IMR-90 (cell line): Measurements from ENCODE around the gene LYPD6B. TPM values are rescaled to one million over a fixed set of nuclear protein-coding genes. Genes with fewer than 3 reads are reported as not detected.

Experiments
- ATAC-seq: fragments of 200-7000 bp; cut with Tn5 transposase; 2 replicates; pipeline ENCODE4 v1.9.1; 2020; ENCODE audit warnings: low read depth, mild to moderate bottlenecking, moderate library complexity
- BruUV-seq: library from RNA; stranded (reverse); fragments of 400-500 nt; replicated peaks from 2 replicates; lab custom pipeline; 2021; lab: Mats Ljungman, UMichigan
- CTCF ChIA-PET: fragments of 300-600 bp; formaldehyde crosslinking; extraction: SDS; loops from one replicate; lab custom pipeline; 2021; ENCODE audit warnings: antibody characterized with exemption; lab: Yijun Ruan, JAX
- POLR2A ChIA-PET: fragments of 300-600 bp; sonication (Branson Sonifier 250); formaldehyde crosslinking; loops from one replicate; lab custom pipeline; 2022; ENCODE audit warnings: antibody characterized with exemption; ENCODE audit not compliant: unreplicated experiment; lab: Charles Lee
- DNase-seq: peaks from one replicate; pipeline ENCODE4 v3.0.0; 2013
- H2AFZ ChIP-seq: replicated peaks from 2 replicates; pipeline ENCODE3; 2013; ENCODE audit warnings: low read length, mild to moderate bottlenecking; ENCODE audit not compliant: poor library complexity
- H2AK5ac ChIP-seq: 2 replicates; pipeline ENCODE4 v1.6.1; 2013; ENCODE audit warnings: low read depth, low read length, inconsistent platforms
- H2AK9ac ChIP-seq: replicated peaks from 2 replicates; pipeline ENCODE3; 2013; ENCODE audit warnings: mild to moderate bottlenecking, low read depth, low read length, moderate library complexity; ENCODE audit not compliant: poor library complexity
- H2BK120ac ChIP-seq: 2 replicates; pipeline ENCODE4 v1.6.1; 2013; ENCODE audit warnings: low read depth, low read length, inconsistent platforms
- H2BK15ac ChIP-seq: 3 replicates; pipeline ENCODE4 v1.6.1; 2013; ENCODE audit warnings: low read depth, low read length, inconsistent platforms
- H2BK20ac ChIP-seq: 2 replicates; pipeline ENCODE4 v1.6.1; 2013; ENCODE audit warnings: low read depth, mild to moderate bottlenecking, inconsistent platforms, low read length, moderate library complexity
- H2BK5ac ChIP-seq: 2 replicates; pipeline ENCODE4 v1.6.1; 2013; ENCODE audit warnings: mild to moderate bottlenecking, low read depth, low read length, inconsistent platforms; ENCODE audit not compliant: poor library complexity, severe bottlenecking
- H3K14ac ChIP-seq: replicated peaks from 2 replicates; pipeline ENCODE4 v1.6.1; 2013; ENCODE audit warnings: low read depth, low read length, inconsistent platforms
- H3K18ac ChIP-seq: 2 replicates; pipeline ENCODE4 v1.6.1; 2013; ENCODE audit warnings: low read depth, low read length, control low read depth
- H3K23ac ChIP-seq: 2 replicates; pipeline ENCODE4 v1.6.1; 2013; ENCODE audit warnings: low read depth, low read length, inconsistent platforms
- H3K27ac ChIP-seq: 2 replicates; pipeline ENCODE4 v1.5.1; 2013; ENCODE audit warnings: mild to moderate bottlenecking, control low read depth, low read length; ENCODE audit not compliant: insufficient read depth
- H3K27me3 ChIP-seq: 2 replicates; pipeline ENCODE4 v1.6.1; 2013; ENCODE audit warnings: low read length; ENCODE audit not compliant: control insufficient read depth, insufficient read depth
- H3K36me3 ChIP-seq: 2 replicates; pipeline ENCODE4 v1.6.1; 2013; ENCODE audit warnings: low read length, mixed read lengths; ENCODE audit not compliant: control insufficient read depth, insufficient read depth
- H3K4ac ChIP-seq: 2 replicates; pipeline ENCODE4 v1.6.1; 2013; ENCODE audit warnings: low read depth, low read length, inconsistent platforms
- H3K4me1 ChIP-seq: 2 replicates; pipeline ENCODE4 v1.6.1; 2013; ENCODE audit warnings: low read length, mixed read lengths; ENCODE audit not compliant: control insufficient read depth, insufficient read depth
- H3K4me2 ChIP-seq: 2 replicates; pipeline ENCODE4 v1.6.1; 2013; ENCODE audit warnings: low read depth, mild to moderate bottlenecking, control low read depth, low read length, moderate library complexity
- H3K4me3 ChIP-seq: 2 replicates; pipeline ENCODE4 v1.5.1; 2013; ENCODE audit warnings: low read depth, mild to moderate bottlenecking, control low read depth, low read length, moderate library complexity; ENCODE audit not compliant: insufficient read depth
- H3K56ac ChIP-seq: 2 replicates; pipeline ENCODE4 v1.6.1; 2013; ENCODE audit warnings: low read length, inconsistent platforms; ENCODE audit not compliant: insufficient read depth; ENCODE audit errors: extremely low read depth
- H3K79me1 ChIP-seq, 2 experiments: 2 replicates each; pipeline ENCODE4 v1.6.1; 2013; ENCODE audit warnings: low read length in 2 of 2, inconsistent platforms in 1 of 2, low read depth in 1 of 2
- H3K9ac ChIP-seq: 2 replicates; pipeline ENCODE4 v1.6.1; 2013; ENCODE audit warnings: low read depth, low read length, control low read depth
- H3K9me1 ChIP-seq: 2 replicates; pipeline ENCODE4 v1.6.1; 2013; ENCODE audit warnings: low read length, inconsistent platforms; ENCODE audit not compliant: insufficient read depth
- H3K9me3 ChIP-seq: 2 replicates; pipeline ENCODE4 v1.6.1; 2013; ENCODE audit warnings: low read length; ENCODE audit not compliant: control insufficient read depth, insufficient read depth
- H4K20me1 ChIP-seq: 2 replicates; pipeline ENCODE4 v1.6.1; 2013; ENCODE audit warnings: low read length, inconsistent platforms; ENCODE audit not compliant: insufficient read depth
- H4K5ac ChIP-seq: 2 replicates; pipeline ENCODE4 v1.6.1; 2013; ENCODE audit warnings: mild to moderate bottlenecking, low read depth, low read length, control low read depth
- H4K8ac ChIP-seq, 2 experiments: 2 replicates each; pipeline ENCODE4 v1.6.1; 2013; ENCODE audit warnings: low read depth in 2 of 2, low read length in 2 of 2, control low read depth in 1 of 2, inconsistent platforms in 1 of 2
- H4K91ac ChIP-seq: 2 replicates; pipeline ENCODE4 v1.6.1; 2013; ENCODE audit warnings: low read depth, low read length, inconsistent platforms; ENCODE audit not compliant: insufficient read depth
- CHD1 ChIP-seq: IDR thresholded peaks from 2 replicates; pipeline ENCODE4 v1.6.1; 2012; ENCODE audit warnings: low read depth, low read length, improper control_type of control experiment
- CTCF ChIP-seq: conservative IDR thresholded peaks from 2 replicates; pipeline ENCODE4 v1.5.1; 2012; ENCODE audit warnings: mild to moderate bottlenecking, low read depth, low read length, improper control_type of control experiment
- ELK1 ChIP-seq: fragments of 150-350 bp; IDR thresholded peaks from 2 replicates; pipeline ENCODE4 v1.6.1; 2016; ENCODE audit warnings: low read depth, mild to moderate bottlenecking, low read length, moderate library complexity, borderline replicate concordance
- MAZ ChIP-seq: IDR thresholded peaks from 2 replicates; pipeline ENCODE4 v1.6.1; 2012; ENCODE audit warnings: low read depth, mild to moderate bottlenecking, low read length, improper control_type of control experiment, moderate library complexity, borderline replicate concordance
- RAD21 ChIP-seq: IDR thresholded peaks from 2 replicates; pipeline ENCODE4 v1.6.1; 2012; ENCODE audit warnings: low read length, improper control_type of control experiment
- WGBS, 2 experiments: methylation state at CpG; one replicate each; pipeline versions ENCODE4 v1.1.5 to v1.1.7; 2013; ENCODE audit warnings: missing lambda C conversion rate in 2 of 2; ENCODE audit not compliant: insufficient read length in 1 of 2; ENCODE audit errors: extremely low coverage in 2 of 2; 5-methylcytosine and 5-hydroxymethylcytosine counted together
- dilution Hi-C: fragments of 300-500 bp; cut with HindIII; formaldehyde crosslinking; loops from one replicate; pipeline ENCODE4 v1.14.3; 2018; ENCODE audit warnings: low sequenced_read_pairs; ENCODE audit not compliant: unreplicated experiment
- in situ Hi-C: fragments of 300-500 bp; cut with MboI; formaldehyde crosslinking; loops from 3 replicates; pipeline ENCODE4 v1.14.3; 2019; ENCODE audit warnings: low sequenced_read_pairs, inconsistent platforms, mixed read lengths
- intact Hi-C: fragments of 100-400 bp; cut with micrococcal nuclease; formaldehyde crosslinking; loops from 2 replicates; pipeline ENCODE4 v1.10.0; 2022
- polyA plus RNA-seq, 3 experiments: library from polyadenylated mRNA; depleted of rRNA; stranded (reverse); fragments of >200 nt; gene quantifications; 2 replicates each; pipeline ENCODE4 v1.2.3, GENCODE V29; 2012; ENCODE audit warnings: low replicate concordance in 1 of 3
- total RNA-seq: library from RNA; depleted of rRNA; stranded (reverse); fragments of >200 nt; gene quantifications from 2 replicates; pipeline ENCODE4 v1.2.3, GENCODE V29; 2012

LYPD6B gene
- total and polyA plus RNA-seq, 2 of the 4 experiments (the other 2 are of a cell fraction): 0.05 TPM; not detected in 1

GRCh38 chr2:149012545-149012944 is 26.0 kb upstream of the LYPD6B start:
- Histone ChIP-seq H3K79me1 (no peaks in the 10 kb centered on the region), H3K4me2 (no peak overlapping the region), H2BK120ac (no peak overlapping the region), H4K20me1 (no peaks in the 10 kb centered on the region), H4K91ac (no peak overlapping the region), H3K27ac (no peak overlapping the region), H2AK9ac (no peak overlapping the region), H3K56ac (no peak overlapping the region), H3K14ac (no peak overlapping the region), H4K8ac (no peak overlapping the region), H2AK5ac (no peak overlapping the region), H3K36me3 (no peaks in the 10 kb centered on the region), H3K9me3 (no peaks in the 10 kb centered on the region), H3K4me3 (no peak overlapping the region), H3K27me3 (no peaks in the 10 kb centered on the region; the same call in 1 of the 2 replicates), H2BK15ac (no peak overlapping the region), H3K4ac (no peak overlapping the region), H3K18ac (no peak overlapping the region), H3K9me1 (no peaks in the 10 kb centered on the region), H3K4me1 (no peaks in the 10 kb centered on the region), H3K9ac (no peak overlapping the region), H2AFZ (no peak overlapping the region), H4K5ac (no peak overlapping the region), H2BK5ac (no peak overlapping the region), H3K23ac (no peak overlapping the region), H2BK20ac (no peak overlapping the region)
- intact Hi-C loops (no loop called here), in situ Hi-C loops (no loop called here), dilution Hi-C loops (no loop called here)
- POLR2A ChIA-PET: no interaction called here
- no peak for ATAC-seq
- BruUV-seq: no TSS peak
- DNase-seq: no peak
- 86% methylated on average over 1 of the region's 9 CpGs; no CpG with 5 or more reads in 1 of the 2 experiments for WGBS, 2 experiments
- no peak for TF ChIP-seq CHD1
- no peak for TF ChIP-seq RAD21
- no peak for TF ChIP-seq CTCF
- TF ChIP-seq ELK1: no peak
- TF ChIP-seq MAZ: no peak
- CTCF ChIA-PET: no interaction called here
